GM10248 (cell line): ENCODE results near the gene AIFM1.

Source experiments
- CTCF ChIA-PET: fragments of 300-600 bp; sonication (Branson Sonifier 250); formaldehyde crosslinking; extraction: SDS; loops from one replicate; lab custom pipeline; 2021; ENCODE audit warnings: antibody characterized with exemption; lab: Yijun Ruan, JAX
- POLR2A ChIA-PET: fragments of 350-650 bp; sonication (Branson Sonifier 250); formaldehyde crosslinking; extraction: SDS; loops from one replicate; lab custom pipeline; 2020; ENCODE audit warnings: antibody characterized with exemption; lab: Yijun Ruan, JAX
- DNase-seq: peaks from one replicate; pipeline ENCODE4 v3.0.0; 2012; ENCODE audit errors: extremely low spot score
- CTCF ChIP-seq: IDR thresholded peaks from 2 replicates; pipeline ENCODE4 v1.5.1; 2012; ENCODE audit warnings: mild to moderate bottlenecking, low read depth; ENCODE audit errors: extremely low read depth, missing control alignments, control extremely low read depth

The AIFM1 gene

GRCh38 chrX:130179170-130179569 is 13.5 kb upstream of the AIFM1 start:
- no peak for TF ChIP-seq CTCF
- ChIA-PET CTCF (interaction anchor here (1.0 to 1.1 kb wide), 2 partner anchors 10 to 51 kb away, joined by 3 to 4 read pairs; no protein-coding TSS in a partner anchor), POLR2A (no interaction called here)
- no peak for DNase-seq

GRCh38 chrX:130176942-130177341 is 11.3 kb upstream of the AIFM1 start:
- TF ChIP-seq CTCF: no peak

GRCh38 chrX:130176354-130176776 is 10.7 kb upstream of the AIFM1 start:
- ChIA-PET POLR2A (interaction anchor here (1.3 kb wide), 1 partner anchor 11 kb away, joined by 4 read pairs; the partner anchor contains the start of gene AIFM1), CTCF (interaction anchor here (0.8 to 2.3 kb wide), 6 partner anchors 14 to 96 kb away, joined by 3 to 10 read pairs (median 4); no protein-coding TSS in a partner anchor)
- TF ChIP-seq CTCF: no peak
- peak; percentile 55 for DNase-seq

More at GRCh38 chrX:130176942-130177341, 11.3 kb upstream of the AIFM1 start:
- CTCF ChIA-PET: interaction anchor here (1.0 to 2.3 kb wide), 5 partner anchors 14 to 97 kb away, joined by 4 to 10 read pairs (median 4); no protein-coding TSS in a partner anchor
- POLR2A ChIA-PET: interaction anchor here (1.3 kb wide), 1 partner anchor 11 kb away, joined by 4 read pairs; the partner anchor contains the start of gene AIFM1
- DNase-seq: no peak

- no peak for TF ChIP-seq CTCF
- no peak for DNase-seq
Measured at GRCh38 chrX:130174937-130175336, 9.3 kb upstream of the AIFM1 start.

GRCh38 chrX:130174045-130174704 is 8.5 kb upstream of the AIFM1 start:
- POLR2A ChIA-PET: no interaction called here
- no peak for DNase-seq
- CTCF ChIA-PET: interaction anchor here (1.8 kb wide), 1 partner anchor 94 kb away, joined by 6 read pairs; no protein-coding TSS in a partner anchor
- TF ChIP-seq CTCF: no peak

More at GRCh38 chrX:130174937-130175336, 9.3 kb upstream of the AIFM1 start:
- ChIA-PET POLR2A (no interaction called here), CTCF (interaction anchor here (1.8 kb wide), 1 partner anchor 95 kb away, joined by 6 read pairs; no protein-coding TSS in a partner anchor)

- ChIA-PET POLR2A (no interaction called here), CTCF (no interaction called here)
- no peak for TF ChIP-seq CTCF
- peak; percentile 57 for DNase-seq
Measured at GRCh38 chrX:130173190-130173895, 7.7 kb upstream of the AIFM1 start.
